Esophagus squamous epithelium (tissue), 4 donors: ENCODE results near the gene FKTN.
A peak's percentile ranks its signal among the peaks of the same experiment; 100 is the strongest.

Experiments
- POLR2A ChIP-seq, 4 donors: fragments of 450-650 bp; IDR thresholded peaks; one replicate each; pipeline ENCODE4 v1.6.1; 2017; ENCODE audit warnings: antibody characterized with exemption in 4 of 4, mild to moderate bottlenecking in 4 of 4, moderate library complexity in 3 of 4
- TF ChIP-seq, protein P1 (sequence below), 6 experiments: fragments of 450-650 bp in 4 of 6; fragments of 200-600 bp in 2 of 6; sonication (generic) in 2 of 6; IDR thresholded peaks; one replicate each; pipeline ENCODE4 v1.5.1; 2016 to 2019; ENCODE audit warnings: antibody characterized with exemption in 6 of 6, mild to moderate bottlenecking in 4 of 6, moderate library complexity in 4 of 6

DNA sequence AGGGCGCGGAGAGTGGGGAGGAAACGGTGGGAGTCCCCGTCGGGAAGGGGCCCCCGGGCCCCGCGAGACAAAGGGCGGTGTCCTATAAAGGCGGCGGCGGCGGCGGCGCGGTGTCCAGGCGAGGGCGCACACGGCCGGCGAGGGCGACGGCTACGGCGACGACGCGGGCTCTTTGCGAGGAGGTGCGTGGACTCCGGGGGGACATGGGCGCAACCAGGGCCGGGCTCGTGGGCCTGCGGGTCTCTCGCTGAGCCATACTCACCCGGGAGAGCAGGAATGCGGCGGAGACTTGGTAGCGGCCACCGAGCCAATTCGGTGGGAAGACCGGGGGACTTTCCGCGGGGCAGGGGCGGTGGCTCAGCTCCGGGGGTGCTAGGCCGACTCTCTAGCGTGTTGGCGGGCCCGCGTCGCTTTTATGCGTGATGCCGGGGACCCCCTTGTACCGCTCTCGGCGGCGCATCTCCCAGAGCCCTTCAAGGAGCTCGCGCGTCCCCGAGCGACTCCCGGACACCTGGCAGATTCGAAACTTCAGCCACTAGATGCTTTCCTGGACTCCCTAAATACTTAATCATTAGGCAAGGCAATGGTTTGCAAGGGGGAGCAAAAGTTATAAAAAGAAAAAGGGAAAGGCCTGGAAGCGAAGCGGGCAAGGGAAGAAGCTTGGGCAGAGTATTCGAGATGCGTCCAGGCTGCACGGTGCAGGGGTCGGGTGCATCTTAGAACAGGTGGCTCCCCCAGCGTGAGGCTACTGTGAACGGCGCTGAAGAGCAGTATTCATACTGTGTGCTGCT is 98.4 kb downstream of the FKTN start:
- TF ChIP-seq, protein P1, sequence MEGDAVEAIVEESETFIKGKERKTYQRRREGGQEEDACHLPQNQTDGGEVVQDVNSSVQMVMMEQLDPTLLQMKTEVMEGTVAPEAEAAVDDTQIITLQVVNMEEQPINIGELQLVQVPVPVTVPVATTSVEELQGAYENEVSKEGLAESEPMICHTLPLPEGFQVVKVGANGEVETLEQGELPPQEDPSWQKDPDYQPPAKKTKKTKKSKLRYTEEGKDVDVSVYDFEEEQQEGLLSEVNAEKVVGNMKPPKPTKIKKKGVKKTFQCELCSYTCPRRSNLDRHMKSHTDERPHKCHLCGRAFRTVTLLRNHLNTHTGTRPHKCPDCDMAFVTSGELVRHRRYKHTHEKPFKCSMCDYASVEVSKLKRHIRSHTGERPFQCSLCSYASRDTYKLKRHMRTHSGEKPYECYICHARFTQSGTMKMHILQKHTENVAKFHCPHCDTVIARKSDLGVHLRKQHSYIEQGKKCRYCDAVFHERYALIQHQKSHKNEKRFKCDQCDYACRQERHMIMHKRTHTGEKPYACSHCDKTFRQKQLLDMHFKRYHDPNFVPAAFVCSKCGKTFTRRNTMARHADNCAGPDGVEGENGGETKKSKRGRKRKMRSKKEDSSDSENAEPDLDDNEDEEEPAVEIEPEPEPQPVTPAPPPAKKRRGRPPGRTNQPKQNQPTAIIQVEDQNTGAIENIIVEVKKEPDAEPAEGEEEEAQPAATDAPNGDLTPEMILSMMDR (IDR thresholded peaks at IDR 0.05): peak in 2 of 6 experiments; percentile 12 to 16
- TF ChIP-seq POLR2A (IDR thresholded peaks at IDR 0.05): no peak
